D721Med (cell line): ENCODE measurements around the gene FAM24A.

Source experiments
- DNase-seq: peaks from one replicate; pipeline ENCODE4 v3.0.0; 2011; ENCODE audit warnings: low spot score; ENCODE audit not compliant: insufficient read length
- FAIRE-seq: peaks from 2 replicates; lab custom pipeline; 2011; peaks lifted over from hg19 to GRCh38; lab: Jason Lieb, UNC
- TF ChIP-seq, protein P1 (sequence below): IDR thresholded peaks from 2 replicates; pipeline ENCODE4 v1.5.1; 2012; ENCODE audit warnings: mild to moderate bottlenecking, control low read depth; ENCODE audit not compliant: insufficient read depth; ENCODE audit errors: missing control alignments

Gene FAM24A

DNA sequence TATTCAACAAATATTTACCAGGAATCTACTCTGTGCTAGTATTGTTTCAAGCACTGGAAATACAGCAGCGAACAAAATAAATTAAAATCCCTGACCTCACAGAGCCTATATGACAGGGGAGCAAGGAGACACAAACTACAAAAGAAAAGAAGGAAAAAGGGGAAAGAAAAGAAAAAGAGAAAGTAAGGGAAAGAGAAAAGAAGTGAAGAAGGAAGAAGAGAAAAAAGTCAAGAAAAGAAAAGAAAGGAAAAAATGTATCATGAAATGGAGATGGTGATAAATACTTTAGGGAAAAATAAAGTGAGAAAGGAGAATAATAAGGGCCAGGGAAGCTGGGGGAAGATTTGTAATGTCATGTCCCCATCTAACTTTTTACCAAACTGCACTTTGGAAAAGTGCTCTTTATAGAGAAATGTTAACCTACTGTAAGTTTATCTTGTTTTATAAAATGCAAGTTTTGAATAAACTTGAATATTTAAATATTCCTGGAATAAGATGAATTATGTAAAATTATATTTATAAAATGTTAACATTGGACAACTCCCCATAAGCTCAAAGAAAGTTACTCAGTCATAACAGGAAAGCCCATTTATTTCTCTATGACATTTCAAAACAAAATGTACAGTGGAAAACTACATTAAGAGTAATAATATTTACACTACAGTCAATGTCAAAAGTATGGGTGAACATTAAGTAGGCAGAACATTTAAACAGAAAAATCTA is 28.9 kb downstream of the FAM24A start:
- FAIRE-seq, result no peak
- DNase-seq, result no peak
- TF ChIP-seq, protein P1, sequence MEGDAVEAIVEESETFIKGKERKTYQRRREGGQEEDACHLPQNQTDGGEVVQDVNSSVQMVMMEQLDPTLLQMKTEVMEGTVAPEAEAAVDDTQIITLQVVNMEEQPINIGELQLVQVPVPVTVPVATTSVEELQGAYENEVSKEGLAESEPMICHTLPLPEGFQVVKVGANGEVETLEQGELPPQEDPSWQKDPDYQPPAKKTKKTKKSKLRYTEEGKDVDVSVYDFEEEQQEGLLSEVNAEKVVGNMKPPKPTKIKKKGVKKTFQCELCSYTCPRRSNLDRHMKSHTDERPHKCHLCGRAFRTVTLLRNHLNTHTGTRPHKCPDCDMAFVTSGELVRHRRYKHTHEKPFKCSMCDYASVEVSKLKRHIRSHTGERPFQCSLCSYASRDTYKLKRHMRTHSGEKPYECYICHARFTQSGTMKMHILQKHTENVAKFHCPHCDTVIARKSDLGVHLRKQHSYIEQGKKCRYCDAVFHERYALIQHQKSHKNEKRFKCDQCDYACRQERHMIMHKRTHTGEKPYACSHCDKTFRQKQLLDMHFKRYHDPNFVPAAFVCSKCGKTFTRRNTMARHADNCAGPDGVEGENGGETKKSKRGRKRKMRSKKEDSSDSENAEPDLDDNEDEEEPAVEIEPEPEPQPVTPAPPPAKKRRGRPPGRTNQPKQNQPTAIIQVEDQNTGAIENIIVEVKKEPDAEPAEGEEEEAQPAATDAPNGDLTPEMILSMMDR, result no peak

DNA sequence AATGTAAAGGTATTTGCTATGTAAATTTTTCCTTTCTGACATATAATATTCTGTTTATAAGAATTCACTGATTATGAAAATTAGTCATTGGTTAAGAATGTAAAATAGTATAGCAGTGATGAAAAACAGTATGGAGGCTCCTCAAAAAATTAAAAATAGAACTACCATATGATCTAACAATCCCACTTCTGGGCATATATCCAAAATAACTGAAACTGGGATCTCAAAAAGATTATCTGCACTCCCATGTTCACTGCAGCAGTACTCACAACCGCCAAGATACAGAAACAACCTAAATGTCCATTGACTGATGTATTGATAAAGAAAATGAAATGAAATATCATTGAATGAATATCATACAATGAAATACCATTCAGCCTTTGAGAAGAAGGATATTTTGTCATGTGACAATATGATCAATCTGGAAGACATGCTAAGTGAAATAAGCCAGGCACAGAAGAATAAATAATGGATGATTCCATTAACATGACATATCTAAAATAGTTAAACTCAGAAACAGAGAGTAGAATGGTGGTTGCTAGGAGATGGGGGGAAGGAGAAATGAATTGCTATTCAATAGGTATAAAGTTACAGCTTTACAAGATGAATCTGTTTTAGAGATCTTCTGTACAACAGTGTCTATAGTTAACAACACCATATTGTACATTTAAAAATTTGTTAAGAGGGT is 29.6 kb downstream of the FAM24A start:
- TF ChIP-seq, protein P1, result no peak
- no peak for FAIRE-seq
- no peak for DNase-seq

- TF ChIP-seq, protein P1, result no peak
- DNase-seq, result no peak
- FAIRE-seq, result no peak
Measured at GRCh38 chr10:122949296-122949695, 38.9 kb downstream of the FAM24A start.

- FAIRE-seq, result no peak
- DNase-seq, result peak; percentile 44
- TF ChIP-seq, protein P1, result no peak
Measured at GRCh38 chr10:122953902-122954730, 43.7 kb downstream of the FAM24A start, which contains the start of gene C10orf88. TSS of gene C10orf88 (minus strand) at chr10:122954227. CDS start at chr10:122954178, 49 bp downstream.

- TF ChIP-seq, protein P1, result no peak
- no peak for FAIRE-seq
Measured at GRCh38 chr10:122954731-122955050, 44.3 kb downstream of the FAM24A start.

GRCh38 chr10:122955892-122956291 is 45.5 kb downstream of the FAM24A start:
- DNase-seq, result no peak
- FAIRE-seq, result no peak
- TF ChIP-seq, protein P1, result no peak

More at GRCh38 chr10:122954731-122955050, 44.3 kb downstream of the FAM24A start:
- DNase-seq, result no peak
